H1 (cell line): Measurements from ENCODE around the gene PES1. TPM values are rescaled to one million over a fixed set of nuclear protein-coding genes. Genes with fewer than 3 reads are reported as not detected.

Source experiments
- CTCF ChIA-PET: fragments of 300-600 bp; sonication (Branson Sonifier 250); formaldehyde crosslinking; loops from one replicate; lab custom pipeline; 2021; ENCODE audit not compliant: partially characterized antibody; lab: Charles Lee
- POLR2A ChIA-PET: fragments of 300-600 bp; sonication (Branson Sonifier 250); formaldehyde crosslinking; loops from one replicate; lab custom pipeline; 2021; ENCODE audit warnings: inconsistent platforms; ENCODE audit not compliant: partially characterized antibody; lab: Charles Lee
- DNase-seq, 2 experiments: peaks; one replicate each; pipeline versions ENCODE4 v3.0.0 to v3.0.0-alpha.2; 2010 to 2022; ENCODE audit warnings: low spot score in 2 of 2, low read depth in 1 of 2, mixed read lengths in 1 of 2
- FAIRE-seq: peaks from 2 replicates; lab custom pipeline; 2011; peaks lifted over from hg19 to GRCh38; lab: Jason Lieb, UNC
- H2AFZ ChIP-seq: 2 replicates; pipeline ENCODE4 v1.8.1; 2012; ENCODE audit warnings: low read length, inconsistent platforms
- H2AK5ac ChIP-seq: 2 replicates; pipeline ENCODE4 v1.6.1; 2013; ENCODE audit warnings: low read depth, low read length
- H2BK120ac ChIP-seq: replicated peaks from 2 replicates; pipeline ENCODE3; 2013; ENCODE audit warnings: low read depth, low read length, inconsistent platforms
- H2BK12ac ChIP-seq: 2 replicates; pipeline ENCODE4 v1.6.1; 2013; ENCODE audit warnings: low read depth, low read length
- H2BK15ac ChIP-seq: 2 replicates; pipeline ENCODE4 v1.6.1; 2013; ENCODE audit warnings: low read length
- H2BK20ac ChIP-seq: 2 replicates; pipeline ENCODE4 v1.6.1; 2013; ENCODE audit warnings: low read length
- H2BK5ac ChIP-seq: 2 replicates; pipeline ENCODE4 v1.6.1; 2013; ENCODE audit warnings: low read depth, low read length
- H3K14ac ChIP-seq: 2 replicates; pipeline ENCODE4 v1.6.1; 2013; ENCODE audit warnings: inconsistent platforms; ENCODE audit not compliant: insufficient read length
- H3K18ac ChIP-seq: 2 replicates; pipeline ENCODE4 v1.6.1; 2013; ENCODE audit warnings: low read length; ENCODE audit errors: extremely low read depth
- H3K23ac ChIP-seq: 2 replicates; pipeline ENCODE4 v1.6.1; 2013; ENCODE audit warnings: inconsistent platforms; ENCODE audit not compliant: insufficient read length
- H3K23me2 ChIP-seq: 2 replicates; pipeline ENCODE4 v1.6.1; 2013; ENCODE audit warnings: low read depth, low read length
- H3K27ac ChIP-seq: 2 replicates; pipeline ENCODE4 v1.6.1; 2011; ENCODE audit warnings: low read depth, low read length, inconsistent platforms
- H3K27me3 ChIP-seq, 4 experiments: replicated peaks in 1 of 4; 1 replicate in 1 of 4; 2 replicates in 3 of 4; pipeline versions ENCODE4 v1.6.1 to v1.8.1; 2011 to 2013; ENCODE audit warnings: low read length in 3 of 4, mild to moderate bottlenecking in 3 of 4, inconsistent platforms in 2 of 4, mixed read lengths in 2 of 4, moderate library complexity in 1 of 4; ENCODE audit not compliant: control insufficient read depth in 3 of 4, insufficient read depth in 3 of 4; ENCODE audit errors: extremely low read depth in 1 of 4
- H3K36me3 ChIP-seq, 4 experiments: 2 replicates each; pipeline versions ENCODE4 v1.6.1 to v1.8.1; 2011 to 2013; ENCODE audit warnings: mild to moderate bottlenecking in 4 of 4, low read length in 3 of 4, moderate library complexity in 2 of 4, control low read depth in 1 of 4, inconsistent platforms in 1 of 4; ENCODE audit not compliant: insufficient read depth in 4 of 4, control insufficient read depth in 2 of 4
- H3K4ac ChIP-seq: replicated peaks from 2 replicates; pipeline ENCODE3; 2013; ENCODE audit warnings: low read length, low read depth, mixed read lengths, inconsistent platforms; ENCODE audit not compliant: insufficient read length
- H3K4me1 ChIP-seq, 4 experiments: replicated peaks in 1 of 4; 1 replicate in 1 of 4; 2 replicates in 3 of 4; pipeline versions ENCODE4 v1.6.1 to v1.8.1; 2011 to 2013; ENCODE audit warnings: low read length in 3 of 4, inconsistent platforms in 2 of 4, mixed read lengths in 1 of 4; ENCODE audit not compliant: insufficient read depth in 4 of 4, control insufficient read depth in 3 of 4
- H3K4me2 ChIP-seq, 2 experiments: 2 replicates each; pipeline versions ENCODE4 v1.6.1 to v1.8.1; 2011 to 2013; ENCODE audit warnings: low read depth in 2 of 2, low read length in 2 of 2, control low read depth in 1 of 2, inconsistent platforms in 1 of 2, mild to moderate bottlenecking in 1 of 2; ENCODE audit not compliant: insufficient read depth in 1 of 2
- H3K4me3 ChIP-seq, 4 experiments: fragments of 200-600, 300-600 bp in 1 of 4; sonication (generic), shearing (Covaris generic), sonication (Bioruptor Twin) in 1 of 4; 2 replicates each; pipeline versions ENCODE4 v1.5.1 to v1.8.1; 2011 to 2016; ENCODE audit warnings: low read length in 4 of 4, low read depth in 3 of 4, control low read depth in 2 of 4, inconsistent platforms in 2 of 4, mild to moderate bottlenecking in 2 of 4, mixed read lengths in 1 of 4, moderate library complexity in 1 of 4; ENCODE audit not compliant: insufficient read depth in 2 of 4; ENCODE audit errors: extremely low read depth in 1 of 4
- H3K56ac ChIP-seq: replicated peaks from 2 replicates; pipeline ENCODE3; 2013; ENCODE audit warnings: low read depth, mild to moderate bottlenecking, mixed read lengths, low read length, inconsistent platforms; ENCODE audit not compliant: insufficient read length
- H3K79me1 ChIP-seq: 2 replicates; pipeline ENCODE4 v1.6.1; 2013; ENCODE audit warnings: low read depth, low read length, control low read depth
- H3K79me2 ChIP-seq, 2 experiments: 2 replicates each; pipeline versions ENCODE4 v1.6.1 to v1.8.1; 2012 to 2013; ENCODE audit warnings: low read length in 2 of 2, mild to moderate bottlenecking in 2 of 2, inconsistent platforms in 1 of 2; ENCODE audit not compliant: insufficient read depth in 2 of 2, control insufficient read depth in 1 of 2
- H3K9ac ChIP-seq, 4 experiments: replicated peaks in 1 of 4; 1 replicate in 1 of 4; 2 replicates in 3 of 4; pipeline versions ENCODE4 v1.6.1 to v1.8.1; 2011 to 2013; ENCODE audit warnings: low read depth in 3 of 4, low read length in 3 of 4, control low read depth in 2 of 4, mild to moderate bottlenecking in 2 of 4, moderate library complexity in 2 of 4, inconsistent platforms in 1 of 4; ENCODE audit errors: extremely low read depth in 1 of 4
- H3K9me3 ChIP-seq, 2 experiments: 2 replicates each; pipeline versions ENCODE4 v1.6.1 to v1.8.1; 2012 to 2013; ENCODE audit warnings: mild to moderate bottlenecking in 2 of 2, moderate library complexity in 2 of 2, control low read depth in 1 of 2, inconsistent platforms in 1 of 2, low read depth in 1 of 2, low read length in 1 of 2, mixed read lengths in 1 of 2; ENCODE audit not compliant: insufficient read depth in 2 of 2
- H4K20me1 ChIP-seq, 2 experiments: replicated peaks in 1 of 2; 2 replicates each; pipeline versions ENCODE3 to v1.8.1; 2011 to 2013; ENCODE audit warnings: inconsistent platforms in 2 of 2, low read length in 2 of 2, mild to moderate bottlenecking in 1 of 2; ENCODE audit not compliant: insufficient read depth in 2 of 2, control insufficient read depth in 1 of 2
- H4K5ac ChIP-seq: 2 replicates; pipeline ENCODE4 v1.6.1; 2013; ENCODE audit warnings: low read length, low read depth, mixed read lengths, inconsistent platforms; ENCODE audit not compliant: insufficient read length
- H4K8ac ChIP-seq: 2 replicates; pipeline ENCODE4 v1.8.0; 2013; ENCODE audit warnings: mild to moderate bottlenecking, moderate library complexity, low read length, inconsistent platforms; ENCODE audit not compliant: insufficient read depth; ENCODE audit errors: extremely low read depth
- H4K91ac ChIP-seq: replicated peaks from 2 replicates; pipeline ENCODE3; 2013; ENCODE audit warnings: low read length, mixed read lengths, inconsistent platforms; ENCODE audit not compliant: insufficient read length
- BCL11A ChIP-seq, 2 experiments: IDR thresholded peaks; one replicate each; pipeline ENCODE4 v1.6.1; 2011; ENCODE audit warnings: low read depth in 2 of 2, low read length in 2 of 2, mild to moderate bottlenecking in 2 of 2
- EP300 ChIP-seq, 2 experiments: IDR thresholded peaks; 1 replicate in 1 of 2; 2 replicates in 1 of 2; pipeline ENCODE4 v1.6.1; 2011 to 2012; ENCODE audit warnings: low read depth in 2 of 2, low read length in 2 of 2, mild to moderate bottlenecking in 2 of 2, borderline replicate concordance in 1 of 2, inconsistent platforms in 1 of 2, moderate library complexity in 1 of 2
- JUN ChIP-seq: IDR thresholded peaks from 2 replicates; pipeline ENCODE4 v1.6.1; 2011; ENCODE audit warnings: low read depth, mild to moderate bottlenecking, improper control_type of control experiment, low read length
- JUND ChIP-seq: IDR thresholded peaks from 2 replicates; pipeline ENCODE4 v1.6.1; 2011; ENCODE audit warnings: mild to moderate bottlenecking, improper control_type of control experiment, low read length
- KDM4A ChIP-seq: IDR thresholded peaks from one replicate; pipeline ENCODE4 v1.7.1; 2012; ENCODE audit warnings: low read depth, mild to moderate bottlenecking, moderate library complexity, low read length, inconsistent platforms; ENCODE audit not compliant: severe bottlenecking
- NANOG ChIP-seq: IDR thresholded peaks from 2 replicates; pipeline ENCODE4 v1.6.1; 2011; ENCODE audit warnings: low read length, low read depth, mild to moderate bottlenecking, inconsistent platforms; ENCODE audit not compliant: insufficient read depth, poor library complexity, severe bottlenecking
- RXRA ChIP-seq: IDR thresholded peaks from 2 replicates; pipeline ENCODE4 v1.6.1; 2011; ENCODE audit warnings: low read depth, mild to moderate bottlenecking, low read length, moderate library complexity; ENCODE audit not compliant: insufficient read depth
- TAF7 ChIP-seq: optimal IDR thresholded peaks from 2 replicates; pipeline ENCODE3; 2011; ENCODE audit warnings: low read depth, mild to moderate bottlenecking, inconsistent platforms, low read length, moderate library complexity, borderline replicate concordance
- TBP ChIP-seq: IDR thresholded peaks from 2 replicates; pipeline ENCODE4 v1.6.1; 2011; ENCODE audit warnings: low read depth, low read length, improper control_type of control experiment
- WGBS, 2 experiments: shearing (Covaris generic) in 1 of 2; methylation state at CpG; one replicate each; pipeline versions ENCODE4 v1.1.6 to v1.1.7; 2013 to 2015; ENCODE audit warnings: low lambda C conversion rate in 2 of 2, mixed read lengths in 2 of 2, inconsistent platforms in 1 of 2, low coverage in 1 of 2, missing lambda C conversion rate in 1 of 2; ENCODE audit not compliant: insufficient replicate concordance in 2 of 2, insufficient coverage in 1 of 2, insufficient read length in 1 of 2; ENCODE audit errors: extremely low coverage in 1 of 2, missing lambda C conversion rate in 1 of 2; 5-methylcytosine and 5-hydroxymethylcytosine counted together
- polyA plus RNA-seq, 7 experiments: library from polyadenylated mRNA; depleted of rRNA in 3 of 7; stranded (reverse) in 5 of 7; unstranded in 2 of 7; fragments of >200 nt in 5 of 7; fragments of 200-250 nt in 2 of 7; gene quantifications; 1 replicate in 5 of 7; 2 replicates in 1 of 7; 4 replicates in 1 of 7; pipeline versions ENCODE4 v1.2.1 to v1.2.3, GENCODE V29; 2011 to 2013; ENCODE audit warnings: missing spikeins in 2 of 7, mixed read lengths in 2 of 7
- total RNA-seq: library from RNA; stranded (reverse); fragmentation: NEBNext Ultra II Directional; extraction: Animal tissue kit (Norgen Biotek cat#: 25700); gene quantifications from 2 replicates; pipeline ENCODE4 v1.2.1, GENCODE V29; 2021

Gene PES1
- total and polyA plus RNA-seq, 2 of the 8 experiments (the other 6 are each of a cell fraction or from before 2014, with no cell fraction given) = 121 to 191 TPM

GRCh38 chr22:30582788-30583545 lies 8.7 kb downstream of the PES1 start:
- Histone ChIP-seq H3K9me3 (no peaks in the 10 kb centered on the region), H3K9ac (no peak overlapping the region; a peak in 1 of 7 replicates), H2BK20ac (no peak overlapping the region), H3K56ac (no peak overlapping the region), H2BK15ac (no peak overlapping the region), H3K79me1 (no peaks in the 10 kb centered on the region; the same call in none of the 2 replicates), H4K5ac (no peak overlapping the region), H3K4me1 (no peaks in the 10 kb centered on the region; a peak in 1 of 7 replicates), H4K91ac (no peak overlapping the region), H3K4me3 (no peak overlapping the region), H2AFZ (no peak overlapping the region), H3K79me2 (no peaks in the 10 kb centered on the region), H3K4me2 (no peak overlapping the region), H3K4ac (no peak overlapping the region), H3K36me3 (peaks cover 50 to 88% (median 82%) of the 10 kb centered on the region in 4 experiments), H4K8ac (no peak overlapping the region), H3K23me2 (no peaks in the 10 kb centered on the region), H2BK12ac (no peak overlapping the region), H4K20me1 (peaks cover 9 to 28% of the 10 kb centered on the region in 2 experiments), H2AK5ac (no peak overlapping the region), H2BK5ac (no peak overlapping the region), H3K18ac (no peak overlapping the region), H3K27ac (no peak overlapping the region), H3K27me3 (no peaks in the 10 kb centered on the region), H3K14ac (no peak overlapping the region), H2BK120ac (no peak overlapping the region), H3K23ac (no peak overlapping the region)
- DNase-seq (no peak), FAIRE-seq (no peak)
- ChIA-PET POLR2A (interaction anchor here (0.6 to 3.4 kb wide), 6 partner anchors 7 to 228 kb away, joined by 3 to 21 read pairs (median 6); partner anchors contain the start of gene PES1), CTCF (interaction anchor here (0.6 to 7.3 kb wide), 11 partner anchors 8 to 162 kb away, joined by 3 to 40 read pairs (median 3); partner anchors contain the start of gene PES1)
- WGBS, 2 experiments = 95% methylated on average over 11 of the region's 13 CpGs; no CpG with 5 or more reads in 1 of the 2 experiments
- TF ChIP-seq EP300 (IDR thresholded peaks at IDR 0.05; ENCODE audit: borderline replicate concordance in 1 of 2, low read depth in 2 of 2, low read length in 2 of 2) (no peak), TAF7 (no peak), RXRA (no peak), NANOG (no peak), KDM4A (no peak), JUND (no peak), JUN (no peak), TBP (no peak), BCL11A (IDR thresholded peaks at IDR 0.05; ENCODE audit: low read depth in 2 of 2, low read length in 2 of 2) (no peak)
